Lung (tissue), 12 donors: ENCODE results near the gene PDIA3. TPM values are rescaled to one million over a fixed set of nuclear protein-coding genes. Genes with fewer than 3 reads are reported as not detected.

Source experiments
- ATAC-seq: fragments of 200-7000 bp; cut with Tn5 transposase; one replicate; pipeline ENCODE4 v1.9.1; 2020; ENCODE audit warnings: moderate number of reproducible peaks; ENCODE audit not compliant: insufficient read depth, low FRiP score
- DNase-seq, 3 donors: peaks; one replicate each; pipeline ENCODE4 v3.0.0-alpha.2; 2013 to 2017
- H3K27ac ChIP-seq, 2 donors: one replicate each; pipeline ENCODE4 v1.5.1; 2013; ENCODE audit warnings: mild to moderate bottlenecking in 2 of 2, moderate library complexity in 2 of 2, control low read depth in 1 of 2, inconsistent platforms in 1 of 2, low read depth in 1 of 2, low read length in 1 of 2
- H3K27me3 ChIP-seq, 3 donors: one replicate each; pipeline ENCODE4 v1.5.1; 2013; ENCODE audit warnings: low read length in 2 of 3; ENCODE audit not compliant: control insufficient read depth in 3 of 3, insufficient read depth in 3 of 3
- H3K36me3 ChIP-seq, 4 donors: one replicate each; pipeline ENCODE4 v1.5.1; 2013; ENCODE audit warnings: low read length in 4 of 4, mild to moderate bottlenecking in 1 of 4, moderate library complexity in 1 of 4; ENCODE audit not compliant: control insufficient read depth in 4 of 4, insufficient read depth in 4 of 4
- H3K4me1 ChIP-seq, 5 donors: one replicate each; pipeline ENCODE4 v1.5.1; 2013; ENCODE audit warnings: low read length in 5 of 5, mild to moderate bottlenecking in 2 of 5, moderate library complexity in 1 of 5; ENCODE audit not compliant: control insufficient read depth in 5 of 5, insufficient read depth in 5 of 5
- H3K4me3 ChIP-seq: one replicate; pipeline ENCODE4 v1.5.1; 2013; ENCODE audit warnings: mild to moderate bottlenecking, control low read depth, moderate library complexity
- H3K9ac ChIP-seq, 2 donors: one replicate each; pipeline ENCODE4 v1.5.1; 2013; ENCODE audit warnings: low read length in 2 of 2, control low read depth in 1 of 2; ENCODE audit not compliant: insufficient read depth in 1 of 2
- H3K9me3 ChIP-seq, 4 donors: one replicate each; pipeline ENCODE4 v1.5.1; 2013; ENCODE audit warnings: low read length in 3 of 4, mild to moderate bottlenecking in 1 of 4, moderate library complexity in 1 of 4; ENCODE audit not compliant: control insufficient read depth in 4 of 4, insufficient read depth in 3 of 4
- WGBS, 2 donors: extraction: QIAGEN DNeasy Blood & Tissue Kit; methylation state at CpG; one replicate each; pipeline ENCODE4 v1.1.7; 2013; 5-methylcytosine and 5-hydroxymethylcytosine counted together
- polyA plus RNA-seq, 2 donors: library from polyadenylated mRNA; stranded (reverse); fragments of 200-250 nt; gene quantifications; one replicate each; pipeline ENCODE4 v1.2.1, GENCODE V29; 2013
- total RNA-seq, 2 donors: library from RNA; depleted of rRNA in 1 of 2; stranded (reverse); fragments of >200 nt in 1 of 2; gene quantifications; one replicate each; pipeline ENCODE4 v1.2.1, GENCODE V29; 2014 to 2021
- TF ChIP-seq, protein P1 (sequence below): IDR thresholded peaks from 2 replicates; pipeline ENCODE4 v1.5.1; 2012; ENCODE audit warnings: mild to moderate bottlenecking; ENCODE audit errors: control extremely low read depth, extremely low read depth
- donor health status: control.
- donor health status: control.
- donor health status: Bipolar disorder and iron deficiency.
- donor health status: healthy.
- donor health status: DM: yes; HTN: yes; CAD: no.

The PDIA3 gene
- total and polyA plus RNA-seq, 4 donors: 235 to 580 (median 385) TPM

- Histone ChIP-seq H3K9ac (no peak overlapping the region), H3K9me3 (no peaks in the 10 kb centered on the region), H3K27me3 (no peaks in the 10 kb centered on the region), H3K4me1 (peaks cover 3 to 34% (median 19%) of the 10 kb centered on the region in 5 donors), H3K27ac (peak overlapping the region; percentile 25 to 34), H3K4me3 (no peak overlapping the region), H3K36me3 (peaks cover 0 to 45% (median 29%) of the 10 kb centered on the region in 4 donors)
- no peak for ATAC-seq
- TF ChIP-seq, protein P1, sequence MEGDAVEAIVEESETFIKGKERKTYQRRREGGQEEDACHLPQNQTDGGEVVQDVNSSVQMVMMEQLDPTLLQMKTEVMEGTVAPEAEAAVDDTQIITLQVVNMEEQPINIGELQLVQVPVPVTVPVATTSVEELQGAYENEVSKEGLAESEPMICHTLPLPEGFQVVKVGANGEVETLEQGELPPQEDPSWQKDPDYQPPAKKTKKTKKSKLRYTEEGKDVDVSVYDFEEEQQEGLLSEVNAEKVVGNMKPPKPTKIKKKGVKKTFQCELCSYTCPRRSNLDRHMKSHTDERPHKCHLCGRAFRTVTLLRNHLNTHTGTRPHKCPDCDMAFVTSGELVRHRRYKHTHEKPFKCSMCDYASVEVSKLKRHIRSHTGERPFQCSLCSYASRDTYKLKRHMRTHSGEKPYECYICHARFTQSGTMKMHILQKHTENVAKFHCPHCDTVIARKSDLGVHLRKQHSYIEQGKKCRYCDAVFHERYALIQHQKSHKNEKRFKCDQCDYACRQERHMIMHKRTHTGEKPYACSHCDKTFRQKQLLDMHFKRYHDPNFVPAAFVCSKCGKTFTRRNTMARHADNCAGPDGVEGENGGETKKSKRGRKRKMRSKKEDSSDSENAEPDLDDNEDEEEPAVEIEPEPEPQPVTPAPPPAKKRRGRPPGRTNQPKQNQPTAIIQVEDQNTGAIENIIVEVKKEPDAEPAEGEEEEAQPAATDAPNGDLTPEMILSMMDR: no peak
- 91 to 93% methylated on average over 2 of the region's 2 CpGs for WGBS, 2 donors
- DNase-seq: no peak
Observed at GRCh38 chr15:43795197-43795596, 49.0 kb downstream of the PDIA3 start.

GRCh38 chr15:43795997-43796396 lies 49.8 kb downstream of the PDIA3 start:
- no peak for DNase-seq
- Histone ChIP-seq H3K27ac (no peak overlapping the region), H3K36me3 (peaks cover 0 to 49% (median 29%) of the 10 kb centered on the region in 4 donors), H3K4me1 (peaks cover 3 to 35% (median 19%) of the 10 kb centered on the region in 5 donors), H3K27me3 (no peaks in the 10 kb centered on the region), H3K4me3 (no peak overlapping the region), H3K9me3 (no peaks in the 10 kb centered on the region), H3K9ac (no peak overlapping the region)
- no peak for ATAC-seq
- TF ChIP-seq, protein P1: no peak

GRCh38 chr15:43796566-43796965 lies 50.3 kb downstream of the PDIA3 start:
- Histone ChIP-seq H3K27ac (no peak overlapping the region), H3K4me3 (no peak overlapping the region), H3K9me3 (no peaks in the 10 kb centered on the region), H3K4me1 (peaks cover 5 to 35% (median 24%) of the 10 kb centered on the region in 5 donors), H3K36me3 (peaks cover 0 to 49% (median 32%) of the 10 kb centered on the region in 4 donors), H3K27me3 (no peaks in the 10 kb centered on the region), H3K9ac (no peak overlapping the region)
- DNase-seq (no peak), ATAC-seq (no peak)
- 93 to 94% methylated on average over 3 of the region's 3 CpGs for WGBS, 2 donors
- TF ChIP-seq, protein P1: no peak

DNA sequence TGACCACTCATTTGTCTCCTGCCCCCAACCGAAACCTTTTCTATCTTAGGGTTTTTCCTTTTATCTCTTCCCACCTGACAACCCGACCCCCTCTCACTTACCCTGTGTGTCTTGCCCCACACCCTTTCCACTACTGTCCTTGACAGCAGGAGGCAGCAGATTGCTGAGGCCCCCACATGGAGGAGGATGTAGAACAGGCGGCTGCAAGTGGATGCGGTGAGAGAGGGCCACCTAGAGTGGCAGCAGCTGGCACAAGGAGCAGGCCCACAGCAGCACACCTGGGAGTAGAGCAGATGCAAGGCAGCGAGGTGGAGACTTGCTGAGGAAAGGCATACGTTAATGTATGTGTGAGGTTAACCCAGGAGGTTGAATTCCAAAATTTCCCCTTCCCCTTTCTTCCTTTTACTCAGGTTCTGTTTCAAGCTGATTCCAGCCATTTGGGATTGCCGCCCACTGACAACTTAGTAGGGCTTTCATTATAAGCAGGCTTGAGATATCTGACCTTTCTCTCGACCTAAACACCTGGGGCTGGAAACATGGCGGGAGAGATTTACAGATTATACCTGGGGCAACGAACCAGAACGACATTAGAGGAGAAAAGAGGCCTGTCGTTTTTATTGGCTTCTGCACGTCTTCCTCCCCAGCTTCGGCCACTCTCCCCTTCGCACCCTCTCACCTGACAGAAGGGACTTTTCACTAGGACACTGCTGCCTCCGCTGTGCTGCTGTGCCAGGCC lies 53.1 kb downstream of the PDIA3 start:
- H3K9ac ChIP-seq: no peak overlapping the region
- no peak for ATAC-seq

More for the DNA sequence above, 53.1 kb downstream of the PDIA3 start:
- Histone ChIP-seq H3K27me3 (no peaks in the 10 kb centered on the region), H3K27ac (peak overlapping the region in 1 of 2 donors; percentile 95), H3K36me3 (peaks cover 0 to 48% (median 32%) of the 10 kb centered on the region in 4 donors), H3K9me3 (no peaks in the 10 kb centered on the region), H3K4me3 (no peak overlapping the region), H3K4me1 (peaks cover 5 to 27% (median 14%) of the 10 kb centered on the region in 5 donors)
- TF ChIP-seq, protein P1: no peak
- WGBS, 2 donors: 92 to 93% methylated on average over 16 of the region's 16 CpGs
- DNase-seq: no peak
